ENCODE data around the gene GPR152.

GRCh38 chr11:67486481-67487195 lies 34.1 kb upstream of the GPR152 start:
- TF ChIP-seq CTCF (IDR thresholded peaks at IDR 0.05), result no peak
- TF ChIP-seq POLR2A (IDR thresholded peaks at IDR 0.05), result no peak
